Liver (tissue), 3 donors: ENCODE data around the gene MMS19.

Experiments used
- ATF3 ChIP-seq: IDR thresholded peaks from 2 replicates; pipeline ENCODE4 v1.6.1; 2016; ENCODE audit warnings: antibody characterized with exemption
- CTCF ChIP-seq: fragments of 150-350 bp; IDR thresholded peaks from 2 replicates; pipeline ENCODE4 v1.5.1; 2017; ENCODE audit warnings: improper control_type of control experiment, low read depth, low read length; ENCODE audit not compliant: missing input control
- FOXA1 ChIP-seq: IDR thresholded peaks from 2 replicates; pipeline ENCODE4 v1.6.1; 2016; ENCODE audit warnings: antibody characterized with exemption
- GABPA ChIP-seq, 2 donors: IDR thresholded peaks in 1 of 2; conservative IDR thresholded peaks in 1 of 2; 2 replicates each; pipeline ENCODE4 v1.6.1; 2016; ENCODE audit warnings: antibody characterized with exemption in 2 of 2, mild to moderate bottlenecking in 1 of 2, moderate library complexity in 1 of 2
- HNF4G ChIP-seq: IDR thresholded peaks from 2 replicates; pipeline ENCODE4 v1.6.1; 2016; ENCODE audit warnings: antibody characterized with exemption
- JUND ChIP-seq, 2 donors: IDR thresholded peaks; 2 replicates each; pipeline ENCODE4 v1.6.1; 2016; ENCODE audit warnings: antibody characterized with exemption in 2 of 2
- MAX ChIP-seq: IDR thresholded peaks from 2 replicates; pipeline ENCODE4 v1.6.1; 2016; ENCODE audit warnings: antibody characterized with exemption
- NR2F2 ChIP-seq: IDR thresholded peaks from 2 replicates; pipeline ENCODE4 v1.6.1; 2016; ENCODE audit warnings: antibody characterized with exemption
- RAD21 ChIP-seq, 2 donors: IDR thresholded peaks; 2 replicates each; pipeline ENCODE4 v1.6.1; 2016; ENCODE audit warnings: antibody characterized with exemption in 2 of 2, mild to moderate bottlenecking in 2 of 2
- REST ChIP-seq: IDR thresholded peaks from 2 replicates; pipeline ENCODE4 v1.6.1; 2016; ENCODE audit warnings: antibody characterized with exemption, mild to moderate bottlenecking
- RXRA ChIP-seq, 2 donors: IDR thresholded peaks; 2 replicates each; pipeline ENCODE4 v1.6.1; 2017 to 2018; ENCODE audit warnings: antibody characterized with exemption in 2 of 2, mild to moderate bottlenecking in 1 of 2
- YY1 ChIP-seq: IDR thresholded peaks from 2 replicates; pipeline ENCODE4 v1.6.1; 2016; ENCODE audit warnings: antibody characterized with exemption, mild to moderate bottlenecking
- ZBTB33 ChIP-seq: IDR thresholded peaks from 2 replicates; pipeline ENCODE4 v1.6.1; 2016; ENCODE audit warnings: antibody characterized with exemption
- donor health status: healthy.
- donor health status: healthy.

- TF ChIP-seq CTCF (no peak), GABPA (IDR thresholded peaks at IDR 0.05 in 1 of 2, conservative IDR thresholded peaks at IDR 0.05 in 1 of 2) (no peak), HNF4G (no peak), JUND (IDR thresholded peaks at IDR 0.05) (no peak), RXRA (IDR thresholded peaks at IDR 0.05) (no peak), MAX (no peak), ATF3 (no peak), RAD21 (IDR thresholded peaks at IDR 0.05) (no peak), ZBTB33 (no peak), FOXA1 (no peak), YY1 (no peak), REST (no peak), NR2F2 (no peak)
Observed at GRCh38 chr10:97538411-97538810, 40.2 kb upstream of the MMS19 start.
